Measurements from ENCODE around the gene DNAJA3. TPM values are rescaled to one million over a fixed set of nuclear protein-coding genes. Genes with fewer than 3 reads are reported as not detected.

Gene DNAJA3
- total RNA-seq, 4 donors from 2014 or later: 24.8 to 42.4 (median 31.8) TPM

GRCh38 chr16:4389051-4389955 lies 36.4 kb upstream of the DNAJA3 start:
- no peak for TF ChIP-seq CTCF (IDR thresholded peaks at IDR 0.05; ENCODE audit: low read depth)

- no peak for TF ChIP-seq CTCF (IDR thresholded peaks at IDR 0.05; ENCODE audit: low read depth)
Measured at GRCh38 chr16:4390266-4391260, 35.1 kb upstream of the DNAJA3 start.

GRCh38 chr16:4391631-4392381 lies 33.9 kb upstream of the DNAJA3 start:
- TF ChIP-seq CTCF (IDR thresholded peaks at IDR 0.05; ENCODE audit: low read depth): no peak

- TF ChIP-seq CTCF (IDR thresholded peaks at IDR 0.05; ENCODE audit: low read depth): no peak
Measured at GRCh38 chr16:4392382-4393239, 33.1 kb upstream of the DNAJA3 start.

- no peak for TF ChIP-seq CTCF (IDR thresholded peaks at IDR 0.05; ENCODE audit: low read depth)
Measured at GRCh38 chr16:4393240-4393600, 32.4 kb upstream of the DNAJA3 start.

GRCh38 chr16:4395055-4395726 lies 30.5 kb upstream of the DNAJA3 start:
- no peak for TF ChIP-seq CTCF (IDR thresholded peaks at IDR 0.05; ENCODE audit: low read depth)
